SK-N-SH treated with all-trans-retinoic acid at 6 μM for 48 hours (cell line): ENCODE data around the gene LENEP.

ENCODE experiments used
- ATAC-seq: fragments of 200-7000 bp; cut with Tn5 transposase; 3 replicates; pipeline ENCODE4 v1.9.1; 2020; ENCODE audit warnings: mild to moderate bottlenecking, moderate library complexity
- ARNTL ChIP-seq: fragments of 450-650 bp; formaldehyde crosslinking; IDR thresholded peaks from 2 replicates; pipeline ENCODE4 v1.5.0; 2020; ENCODE audit warnings: low read depth, mild to moderate bottlenecking, moderate library complexity, borderline replicate concordance
- BACH2 ChIP-seq: fragments of 250-450 bp; sonication (Bioruptor Pico); IDR thresholded peaks from 2 replicates; pipeline ENCODE4 v1.9.0; 2021; ENCODE audit warnings: mild to moderate bottlenecking, borderline replicate concordance
- CSRNP3 ChIP-seq: fragments of 250-450 bp; sonication (Bioruptor Pico); IDR thresholded peaks from 2 replicates; pipeline ENCODE4 v1.5.1; 2021; ENCODE audit warnings: mild to moderate bottlenecking, moderate library complexity
- GLIS3 ChIP-seq: fragments of 250-450 bp; sonication (Bioruptor Pico); IDR thresholded peaks from 2 replicates; pipeline ENCODE4 v1.5.0; 2020; ENCODE audit warnings: mild to moderate bottlenecking, moderate library complexity
- ISL1 ChIP-seq: fragments of 250-450 bp; sonication (Bioruptor Pico); IDR thresholded peaks from 2 replicates; pipeline ENCODE4 v2.1.2; 2022; ENCODE audit warnings: mild to moderate bottlenecking, moderate library complexity
- OSR1 ChIP-seq: fragments of 250-450 bp; sonication (Bioruptor Pico); IDR thresholded peaks from 2 replicates; pipeline ENCODE4 v1.8.0; 2022; ENCODE audit warnings: moderate library complexity, mild to moderate bottlenecking, inconsistent platforms
- PATZ1 ChIP-seq: fragments of 250-450 bp; sonication (Bioruptor Pico); IDR thresholded peaks from 2 replicates; pipeline ENCODE4 v1.8.0; 2020; ENCODE audit warnings: mild to moderate bottlenecking, moderate library complexity, borderline replicate concordance
- POU6F1 ChIP-seq: fragments of 250-450 bp; sonication (Bioruptor Pico); IDR thresholded peaks from 2 replicates; pipeline ENCODE4 v1.8.0; 2021; ENCODE audit warnings: low read depth, mild to moderate bottlenecking, moderate library complexity, borderline replicate concordance
- PPARA ChIP-seq: fragments of 250-450 bp; sonication (Bioruptor Pico); IDR thresholded peaks from 2 replicates; pipeline ENCODE4 v1.5.0; 2020; ENCODE audit warnings: mild to moderate bottlenecking, borderline replicate concordance
- RARB ChIP-seq: fragments of 250-450 bp; sonication (Bioruptor Pico); IDR thresholded peaks from 2 replicates; pipeline ENCODE4 v1.8.0; 2021; ENCODE audit warnings: mild to moderate bottlenecking, moderate library complexity
- SNAI2 ChIP-seq: fragments of 250-450 bp; sonication (Bioruptor Pico); IDR thresholded peaks from 2 replicates; pipeline ENCODE4 v1.5.0; 2020; ENCODE audit warnings: mild to moderate bottlenecking, moderate library complexity
- TCF4 ChIP-seq: fragments of 250-450 bp; sonication (Bioruptor Pico); IDR thresholded peaks from 2 replicates; pipeline ENCODE4 v1.8.0; 2021; ENCODE audit warnings: mild to moderate bottlenecking, moderate library complexity, borderline replicate concordance
- TOX ChIP-seq: fragments of 250-450 bp; sonication (Bioruptor Pico); IDR thresholded peaks from 2 replicates; pipeline ENCODE4 v1.8.0; 2021; ENCODE audit warnings: mild to moderate bottlenecking, moderate library complexity, borderline replicate concordance
- ZC3H10 ChIP-seq: fragments of 250-450 bp; sonication (Bioruptor Pico); IDR thresholded peaks from 2 replicates; pipeline ENCODE4 v1.5.1; 2021; ENCODE audit warnings: mild to moderate bottlenecking, moderate library complexity
- ZFP30 ChIP-seq: fragments of 450-650 bp; formaldehyde crosslinking; IDR thresholded peaks from 2 replicates; pipeline ENCODE4 v1.5.0; 2022; ENCODE audit warnings: mild to moderate bottlenecking, moderate library complexity
- ZNF565 ChIP-seq: fragments of 450-650 bp; formaldehyde crosslinking; conservative IDR thresholded peaks from 2 replicates; pipeline ENCODE4 v1.5.0; 2020; ENCODE audit warnings: low read depth, mild to moderate bottlenecking, moderate library complexity
- ZNF70 ChIP-seq: fragments of 450-650 bp; formaldehyde crosslinking; IDR thresholded peaks from 2 replicates; pipeline ENCODE4 v1.5.0; 2020; ENCODE audit warnings: mild to moderate bottlenecking, moderate library complexity
- ZNF8 ChIP-seq: fragments of 450-650 bp; formaldehyde crosslinking; IDR thresholded peaks from 2 replicates; pipeline ENCODE4 v1.5.0; 2020; ENCODE audit warnings: mild to moderate bottlenecking, moderate library complexity
- TF ChIP-seq, protein P1 (sequence below): fragments of 250-450 bp; sonication (Bioruptor Pico); IDR thresholded peaks from 2 replicates; pipeline ENCODE4 v1.5.0; 2020; ENCODE audit warnings: mild to moderate bottlenecking, moderate library complexity
- TF ChIP-seq, protein P2 (sequence below): fragments of 250-450 bp; sonication (Bioruptor Pico); IDR thresholded peaks from 2 replicates; pipeline ENCODE4 v1.5.1; 2020; ENCODE audit warnings: low read depth, mild to moderate bottlenecking, moderate library complexity

The LENEP gene

DNA sequence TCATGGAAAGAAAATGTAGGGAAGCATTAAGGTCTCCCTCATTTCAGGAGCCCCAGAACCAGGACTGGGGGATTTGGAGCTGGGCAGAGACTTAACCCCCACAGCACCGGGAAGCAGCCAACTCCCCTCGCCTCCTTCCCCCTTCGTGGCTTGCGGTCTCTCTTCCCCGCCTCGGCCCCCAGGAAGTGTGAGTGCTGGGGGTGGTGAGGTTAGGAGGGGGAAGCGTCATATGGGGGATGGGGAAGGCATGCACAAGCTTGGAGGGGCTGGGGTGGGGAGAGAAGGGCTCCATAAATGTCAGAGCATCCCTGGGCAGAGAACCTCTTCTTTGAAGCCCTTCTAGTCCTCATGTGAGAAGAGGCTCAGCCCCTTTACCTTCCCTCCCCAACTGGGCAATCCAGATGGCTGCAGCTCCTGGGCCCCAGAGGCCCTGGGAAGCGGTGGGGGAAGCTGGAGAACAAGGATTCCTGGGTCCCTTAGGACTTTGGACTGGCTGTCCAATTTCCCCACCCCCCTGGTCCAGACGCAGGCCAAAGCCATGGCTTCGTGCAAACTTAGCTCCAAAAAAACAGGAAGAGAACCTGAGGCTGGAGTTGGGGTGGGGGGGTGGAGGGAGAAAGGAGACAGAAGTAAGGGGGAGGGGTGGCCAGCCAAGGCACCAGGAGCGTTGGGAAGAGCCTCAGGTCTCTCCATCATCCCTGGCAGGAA, 17.0 kb downstream of the LENEP start:
- no peak for ATAC-seq

GRCh38 chr1:155011004-155011416, 17.6 kb downstream of the LENEP start:
- ATAC-seq = no peak
- TF ChIP-seq TCF4 (CRISPR knock-in tag) (no peak), OSR1 (CRISPR knock-in tag) (no peak), ZNF565 (no peak), PATZ1 (CRISPR knock-in tag) (no peak), SNAI2 (no peak), BACH2 (CRISPR knock-in tag) (no peak), ZNF8 (CRISPR knock-in tag) (no peak), PPARA (no peak), ZC3H10 (CRISPR knock-in tag) (no peak)
- TF ChIP-seq, protein P1, sequence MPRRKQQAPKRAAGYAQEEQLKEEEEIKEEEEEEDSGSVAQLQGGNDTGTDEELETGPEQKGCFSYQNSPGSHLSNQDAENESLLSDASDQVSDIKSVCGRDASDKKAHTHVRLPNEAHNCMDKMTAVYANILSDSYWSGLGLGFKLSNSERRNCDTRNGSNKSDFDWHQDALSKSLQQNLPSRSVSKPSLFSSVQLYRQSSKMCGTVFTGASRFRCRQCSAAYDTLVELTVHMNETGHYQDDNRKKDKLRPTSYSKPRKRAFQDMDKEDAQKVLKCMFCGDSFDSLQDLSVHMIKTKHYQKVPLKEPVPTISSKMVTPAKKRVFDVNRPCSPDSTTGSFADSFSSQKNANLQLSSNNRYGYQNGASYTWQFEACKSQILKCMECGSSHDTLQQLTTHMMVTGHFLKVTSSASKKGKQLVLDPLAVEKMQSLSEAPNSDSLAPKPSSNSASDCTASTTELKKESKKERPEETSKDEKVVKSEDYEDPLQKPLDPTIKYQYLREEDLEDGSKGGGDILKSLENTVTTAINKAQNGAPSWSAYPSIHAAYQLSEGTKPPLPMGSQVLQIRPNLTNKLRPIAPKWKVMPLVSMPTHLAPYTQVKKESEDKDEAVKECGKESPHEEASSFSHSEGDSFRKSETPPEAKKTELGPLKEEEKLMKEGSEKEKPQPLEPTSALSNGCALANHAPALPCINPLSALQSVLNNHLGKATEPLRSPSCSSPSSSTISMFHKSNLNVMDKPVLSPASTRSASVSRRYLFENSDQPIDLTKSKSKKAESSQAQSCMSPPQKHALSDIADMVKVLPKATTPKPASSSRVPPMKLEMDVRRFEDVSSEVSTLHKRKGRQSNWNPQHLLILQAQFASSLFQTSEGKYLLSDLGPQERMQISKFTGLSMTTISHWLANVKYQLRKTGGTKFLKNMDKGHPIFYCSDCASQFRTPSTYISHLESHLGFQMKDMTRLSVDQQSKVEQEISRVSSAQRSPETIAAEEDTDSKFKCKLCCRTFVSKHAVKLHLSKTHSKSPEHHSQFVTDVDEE (CRISPR knock-in tag) = no peak
- TF ChIP-seq, protein P2, sequence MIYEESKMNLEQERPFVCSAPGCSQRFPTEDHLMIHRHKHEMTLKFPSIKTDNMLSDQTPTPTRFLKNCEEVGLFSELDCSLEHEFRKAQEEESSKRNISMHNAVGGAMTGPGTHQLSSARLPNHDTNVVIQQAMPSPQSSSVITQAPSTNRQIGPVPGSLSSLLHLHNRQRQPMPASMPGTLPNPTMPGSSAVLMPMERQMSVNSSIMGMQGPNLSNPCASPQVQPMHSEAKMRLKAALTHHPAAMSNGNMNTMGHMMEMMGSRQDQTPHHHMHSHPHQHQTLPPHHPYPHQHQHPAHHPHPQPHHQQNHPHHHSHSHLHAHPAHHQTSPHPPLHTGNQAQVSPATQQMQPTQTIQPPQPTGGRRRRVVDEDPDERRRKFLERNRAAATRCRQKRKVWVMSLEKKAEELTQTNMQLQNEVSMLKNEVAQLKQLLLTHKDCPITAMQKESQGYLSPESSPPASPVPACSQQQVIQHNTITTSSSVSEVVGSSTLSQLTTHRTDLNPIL (CRISPR knock-in tag) = no peak

More for the DNA sequence above, 17.0 kb downstream of the LENEP start:
- no peak for TF ChIP-seq ZNF70 (CRISPR knock-in tag)
- no peak for TF ChIP-seq CSRNP3 (CRISPR knock-in tag)
- no peak for TF ChIP-seq TCF4 (CRISPR knock-in tag)
- TF ChIP-seq ISL1 (CRISPR knock-in tag) = no peak
- no peak for TF ChIP-seq POU6F1 (CRISPR knock-in tag)
- TF ChIP-seq ZNF565 = no peak

DNA sequence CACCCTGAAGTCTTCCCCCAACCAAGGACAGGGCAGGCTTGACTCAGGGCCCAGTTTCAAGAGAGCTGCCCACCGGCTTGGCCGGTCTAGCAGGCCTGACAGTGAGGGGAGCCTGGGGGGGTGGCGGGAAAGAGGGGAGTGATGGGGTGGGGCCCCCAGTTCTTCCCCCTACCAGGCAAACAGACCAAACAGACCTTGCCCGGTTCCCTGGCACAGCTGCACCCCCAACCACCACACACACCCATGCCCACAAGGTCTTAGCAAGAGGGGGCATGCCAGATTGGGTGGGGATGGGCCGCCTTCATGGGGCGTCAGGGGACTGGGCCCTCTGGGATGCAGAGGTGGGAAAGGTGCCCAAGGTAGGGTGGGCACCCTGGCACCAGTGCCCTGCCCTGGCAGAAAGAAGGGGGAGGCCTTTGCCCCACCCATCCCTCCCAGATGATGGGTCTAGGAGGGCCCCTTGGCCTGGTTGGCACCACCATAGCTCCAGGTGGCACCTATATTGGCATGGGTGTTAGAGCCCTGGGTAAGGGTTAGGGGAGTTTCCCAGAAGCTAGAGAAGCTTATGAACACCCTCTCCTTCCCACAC, 18.1 kb downstream of the LENEP start:
- TF ChIP-seq GLIS3 (CRISPR knock-in tag) (no peak), ZFP30 (no peak), ARNTL (CRISPR knock-in tag) (no peak), PATZ1 (CRISPR knock-in tag) (no peak), PPARA (no peak), TOX (CRISPR knock-in tag) (no peak), ISL1 (CRISPR knock-in tag) (no peak), BACH2 (CRISPR knock-in tag) (no peak), RARB (no peak), POU6F1 (CRISPR knock-in tag) (no peak)
- TF ChIP-seq, protein P1 (CRISPR knock-in tag) = no peak
- ATAC-seq = no peak
